Activated CD4-positive, alpha-beta T cell treated with anti-CD3 and anti-CD28 coated beads, Interleukin-2, amount 50 U/mL, for 24 hours (primary cell): ENCODE measurements around the gene GRAMD2B.
"Not testable (repeated sequence)": the region's sequence is repeated elsewhere in the genome, so short reads cannot be mapped to it uniquely, and the experiment has no call there.

Experiments
- DNase-seq, 2 donors: peaks; one replicate each; pipeline ENCODE4 v3.0.0-alpha.2; 2020; ENCODE audit warnings: low read depth in 1 of 2, low spot score in 1 of 2

GRAMD2B gene

GRCh38 chr5:126509339-126509738, 86.1 kb downstream of the GRAMD2B start:
- DNase-seq = no peak

GRCh38 chr5:126511961-126512360, 88.8 kb downstream of the GRAMD2B start:
- DNase-seq = no peak

GRCh38 chr5:126512451-126512850, 89.2 kb downstream of the GRAMD2B start:
- no peak for DNase-seq

- DNase-seq = no peak
These were observed 90.1 kb downstream of the GRAMD2B start for GRCh38 chr5:126513302-126513701.

- no peak for DNase-seq
These were observed 90.5 kb downstream of the GRAMD2B start for GRCh38 chr5:126513703-126514102.

GRCh38 chr5:126514131-126514557, 90.9 kb downstream of the GRAMD2B start:
- no peak for DNase-seq

GRCh38 chr5:126514558-126515141, 91.4 kb downstream of the GRAMD2B start:
- no peak for DNase-seq

GRCh38 chr5:126515337-126515736, 92.1 kb downstream of the GRAMD2B start:
- DNase-seq = no peak

GRCh38 chr5:126516133-126516532, 92.9 kb downstream of the GRAMD2B start:
- DNase-seq = no peak

- DNase-seq = no peak
These were observed 93.6 kb downstream of the GRAMD2B start for GRCh38 chr5:126516852-126517251.

GRCh38 chr5:126519223-126519622, 96.0 kb downstream of the GRAMD2B start:
- not testable (repeated sequence) for DNase-seq

- no peak for DNase-seq
These were observed 96.7 kb downstream of the GRAMD2B start for GRCh38 chr5:126519637-126520592.

GRCh38 chr5:126520593-126520953, 97.4 kb downstream of the GRAMD2B start:
- no peak for DNase-seq

GRCh38 chr5:126521130-126521529, 97.9 kb downstream of the GRAMD2B start:
- no peak for DNase-seq

GRCh38 chr5:126523818-126524510, 100.8 kb downstream of the GRAMD2B start:
- DNase-seq = no peak

- DNase-seq = no peak
These were observed 102.5 kb downstream of the GRAMD2B start for GRCh38 chr5:126525630-126526245.

GRCh38 chr5:126526493-126526892, 103.3 kb downstream of the GRAMD2B start:
- no peak for DNase-seq

- no peak for DNase-seq
These were observed 103.9 kb downstream of the GRAMD2B start for GRCh38 chr5:126527158-126527557.

- no peak for DNase-seq
These were observed 104.7 kb downstream of the GRAMD2B start for GRCh38 chr5:126527892-126528291.

- DNase-seq = no peak
These were observed 108.4 kb downstream of the GRAMD2B start for GRCh38 chr5:126531543-126532120.

- no peak for DNase-seq
These were observed 111.3 kb downstream of the GRAMD2B start for GRCh38 chr5:126534553-126534952.
